Adipose tissue (tissue), 3 donors: Measurements from ENCODE around the gene MOV10. TPM values are rescaled to one million over a fixed set of nuclear protein-coding genes. Genes with fewer than 3 reads are reported as not detected.
"Not testable (repeated sequence)": the region's sequence is repeated elsewhere in the genome, so short reads cannot be mapped to it uniquely, and the experiment has no call there.

Source experiments
- H3K27ac ChIP-seq: one replicate; pipeline ENCODE4 v1.5.1; 2013; ENCODE audit warnings: low read depth, low read length
- WGBS, 3 donors: extraction: QIAGEN DNeasy Blood & Tissue Kit; methylation state at CpG; one replicate each; pipeline ENCODE4 v1.1.7; 2013; 5-methylcytosine and 5-hydroxymethylcytosine counted together
- polyA plus RNA-seq, 3 donors: library from polyadenylated mRNA; stranded (reverse); fragments of 200-250 nt; gene quantifications; one replicate each; pipeline ENCODE4 v1.2.3, GENCODE V29; 2013
- donor health status: healthy with polysubstance abuse.
- donor health status: Bipolar disorder and iron deficiency.
- donor health status: healthy.

The MOV10 gene
- polyA plus RNA-seq, 3 donors, result 18.4 to 38.2 (median 29.3) TPM

- 91 to 94% (median 91%) methylated on average over 3 of the region's 3 CpGs for WGBS, 3 donors
- no peak overlapping the region for H3K27ac ChIP-seq
Measured at GRCh38 chr1:112708489-112708888, 34.0 kb downstream of the MOV10 start.

- 88 to 98% (median 90%) methylated on average over 6 to 7 of the region's 7 CpGs for WGBS, 3 donors
- H3K27ac ChIP-seq, result no peak overlapping the region
Measured at GRCh38 chr1:112710159-112710558, 35.7 kb downstream of the MOV10 start.

- no peak overlapping the region for H3K27ac ChIP-seq
- WGBS, 3 donors, result 83 to 91% (median 89%) methylated on average over 3 of the region's 3 CpGs
Measured at GRCh38 chr1:112710586-112710985, 36.1 kb downstream of the MOV10 start.

- no peak overlapping the region for H3K27ac ChIP-seq
- 73 to 89% (median 76%) methylated on average over 7 of the region's 7 CpGs for WGBS, 3 donors
Measured at GRCh38 chr1:112711041-112711440, 36.6 kb downstream of the MOV10 start.

- 68 to 85% (median 75%) methylated on average over 11 of the region's 11 CpGs for WGBS, 3 donors
- no peak overlapping the region for H3K27ac ChIP-seq
Measured at GRCh38 chr1:112711670-112712069, 37.2 kb downstream of the MOV10 start.

- no peak overlapping the region for H3K27ac ChIP-seq
- 88 to 89% (median 88%) methylated on average over 7 of the region's 7 CpGs for WGBS, 3 donors
Measured at GRCh38 chr1:112712191-112712590, 37.7 kb downstream of the MOV10 start.

GRCh38 chr1:112712701-112713128 lies 38.3 kb downstream of the MOV10 start:
- no peak overlapping the region for H3K27ac ChIP-seq
- 80 to 86% (median 85%) methylated on average over 9 of the region's 9 CpGs for WGBS, 3 donors

GRCh38 chr1:112713466-112714312 lies 39.2 kb downstream of the MOV10 start:
- WGBS, 3 donors, result 36 to 56% (median 55%) methylated on average over 14 of the region's 14 CpGs
- H3K27ac ChIP-seq, result no peak overlapping the region

GRCh38 chr1:112714313-112715263 lies 40.1 kb downstream of the MOV10 start:
- 1 to 3% (median 1%) methylated on average over 55 to 86 of the region's 86 CpGs for WGBS, 3 donors
- no peak overlapping the region for H3K27ac ChIP-seq

- WGBS, 3 donors, result 0 to 1% (median 0%) methylated on average over 41 to 51 of the region's 51 CpGs
- no peak within 1 kb of the TSS for H3K27ac ChIP-seq
Measured at GRCh38 chr1:112715264-112716053, 41.0 kb downstream of the MOV10 start, which contains the start of gene PPM1J. PPM1J (minus strand) TSS chr1:112715332; CDS start chr1:112715301, 31 bp downstream.

- WGBS, 3 donors, result 16 to 19% (median 18%) methylated on average over 13 of the region's 13 CpGs
- no peak overlapping the region for H3K27ac ChIP-seq
Measured at GRCh38 chr1:112716133-112716720, 41.8 kb downstream of the MOV10 start.

GRCh38 chr1:112717263-112717873 lies 42.9 kb downstream of the MOV10 start:
- WGBS, 3 donors, result 75 to 85% (median 84%) methylated on average over 2 of the region's 2 CpGs
- H3K27ac ChIP-seq, result no peak overlapping the region

- H3K27ac ChIP-seq, result no peak overlapping the region
- 15 to 20% (median 16%) methylated on average over 44 of the region's 44 CpGs for WGBS, 3 donors
Measured at GRCh38 chr1:112718691-112719418, 44.4 kb downstream of the MOV10 start.

- no peak overlapping the region for H3K27ac ChIP-seq
- 88 to 94% (median 92%) methylated on average over 2 of the region's 2 CpGs for WGBS, 3 donors
Measured at GRCh38 chr1:112719706-112720105, 45.2 kb downstream of the MOV10 start.

- WGBS, 3 donors, result 57 to 59% (median 57%) methylated on average over 3 of the region's 3 CpGs
- no peak overlapping the region for H3K27ac ChIP-seq
Measured at GRCh38 chr1:112720800-112721199, 46.3 kb downstream of the MOV10 start.

- 93 to 98% (median 98%) methylated on average over 2 of the region's 2 CpGs for WGBS, 3 donors
- not testable (repeated sequence) for H3K27ac ChIP-seq
Measured at GRCh38 chr1:112721294-112721693, 46.8 kb downstream of the MOV10 start.

GRCh38 chr1:112721966-112722524 lies 47.6 kb downstream of the MOV10 start:
- H3K27ac ChIP-seq, result no peak overlapping the region
- WGBS, 3 donors, result 42 to 67% (median 65%) methylated on average over 10 of the region's 10 CpGs
